GM19023 (cell line): Measurements from ENCODE around the gene P3R3URF.

Experiments used
- ATAC-seq: cut with Tn5 transposase; IDR thresholded peaks from one replicate; pipeline ENCODE4 v1.9.1; 2021; ENCODE audit warnings: mild to moderate bottlenecking, moderate library complexity; ENCODE audit not compliant: unreplicated experiment

The P3R3URF gene

GRCh38 chr1:46134660-46135331 lies 41.5 kb downstream of the P3R3URF start:
- ATAC-seq: no peak

GRCh38 chr1:46133781-46134350 lies 42.4 kb downstream of the P3R3URF start:
- no peak for ATAC-seq

DNA sequence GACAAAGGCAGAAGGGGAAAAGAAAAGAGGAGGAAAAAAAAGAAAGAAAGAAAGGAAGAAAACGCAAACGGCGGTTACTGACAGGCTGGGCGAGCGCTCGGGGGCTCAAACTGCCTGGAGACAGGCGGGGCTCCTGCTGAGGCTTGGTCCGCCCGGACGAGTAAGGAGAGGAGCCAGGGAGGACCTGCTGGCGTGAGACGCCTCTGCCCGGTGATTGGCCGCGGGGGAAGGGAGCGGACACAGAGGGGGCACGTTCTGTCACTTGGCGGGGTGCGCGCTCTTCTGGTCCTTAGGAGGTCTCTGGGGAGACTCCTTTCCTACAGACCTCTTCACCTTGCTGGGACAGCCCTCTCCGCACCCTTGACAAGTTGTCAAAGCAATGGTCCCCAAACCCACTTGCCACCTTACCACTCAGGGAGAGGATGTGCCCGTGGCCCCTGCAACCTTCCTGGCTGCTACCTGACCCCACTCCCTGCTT lies 43.1 kb downstream of the P3R3URF start:
- peak; percentile 52 for ATAC-seq

- peak; percentile 90 for ATAC-seq
These were observed 43.6 kb downstream of the P3R3URF start, which contains the start of gene PIK3R3 for GRCh38 chr1:46132529-46133180. Gene PIK3R3, minus strand, starts transcription at chr1:46132629. Its CDS starts 677 bp downstream, at chr1:46131952.

GRCh38 chr1:46131712-46132528 lies 44.4 kb downstream of the P3R3URF start:
- no peak for ATAC-seq

DNA sequence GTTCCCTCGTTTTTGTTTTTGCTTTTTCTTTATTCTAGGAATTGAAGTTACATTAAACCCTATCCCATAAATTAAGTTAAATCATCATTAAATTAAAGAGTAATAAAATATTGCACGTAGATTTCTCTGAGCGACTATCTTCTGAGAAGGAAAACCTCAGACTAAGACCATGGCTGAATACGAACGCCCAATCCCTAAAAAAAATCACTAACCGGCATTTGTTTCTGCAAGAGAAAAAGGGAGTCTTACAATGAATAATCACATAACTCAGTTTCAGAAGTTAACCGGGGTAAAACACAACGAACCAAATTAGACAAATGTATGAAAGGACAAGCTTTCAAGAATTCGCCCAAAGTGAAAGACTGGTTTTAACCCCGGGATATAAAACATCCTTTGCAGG lies 45.2 kb downstream of the P3R3URF start:
- ATAC-seq: no peak

- ATAC-seq: no peak
These were observed 45.7 kb downstream of the P3R3URF start for GRCh38 chr1:46130606-46131005.

DNA sequence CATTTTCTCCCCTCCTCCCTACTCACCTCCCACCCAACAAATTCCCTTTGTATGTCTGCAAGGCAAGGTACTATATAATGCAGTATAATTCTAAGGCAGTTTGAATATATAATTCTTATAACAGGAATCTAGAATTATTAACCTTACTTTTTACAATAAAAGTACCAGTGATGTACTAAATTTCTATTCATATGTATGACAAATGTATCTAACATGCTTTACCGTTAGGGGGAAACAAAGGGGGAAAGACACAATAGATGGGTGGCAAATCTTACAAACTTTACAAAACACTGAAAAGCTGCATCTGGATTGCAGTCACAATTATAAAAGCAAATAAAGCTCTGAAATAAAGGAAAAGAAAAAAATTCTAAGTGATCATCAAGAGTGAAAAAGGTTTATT lies 46.2 kb downstream of the P3R3URF start:
- no peak for ATAC-seq

DNA sequence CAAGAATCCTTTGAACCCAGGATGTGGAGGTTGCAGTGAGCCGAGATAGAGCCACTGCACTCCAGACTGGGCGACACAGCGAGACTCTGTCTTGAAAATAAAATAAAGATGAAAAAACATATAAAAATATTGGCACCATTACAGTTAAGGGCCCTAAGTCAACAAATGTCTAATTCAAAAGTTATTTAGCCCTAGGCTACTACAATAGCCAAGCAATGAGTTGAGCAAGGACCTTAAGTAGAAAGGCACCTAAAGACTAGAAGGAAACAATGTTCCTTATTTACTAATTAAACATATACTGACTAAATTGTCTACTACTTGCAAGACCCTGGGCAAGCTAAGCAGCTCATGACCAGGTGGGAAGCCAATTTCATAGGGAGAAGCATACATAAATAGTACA lies 47.9 kb downstream of the P3R3URF start:
- no peak for ATAC-seq
